KG1 (cell line): ENCODE results near the gene MEIKIN.

ENCODE experiments used
- DNase-seq: peaks from one replicate; lab custom pipeline; 2025; lab: John Stamatoyannopoulos, UW

MEIKIN gene

GRCh38 chr5:131769336-131769735 is 176.1 kb downstream of the MEIKIN start:
- no peak for DNase-seq

- no peak for DNase-seq
Observed at GRCh38 chr5:131767891-131768290, 177.6 kb downstream of the MEIKIN start.

- DNase-seq: no peak
Observed at GRCh38 chr5:131766689-131767088, 178.8 kb downstream of the MEIKIN start.

- no peak for DNase-seq
Observed at GRCh38 chr5:131765261-131765660, 180.2 kb downstream of the MEIKIN start.

- DNase-seq: no peak
Observed at GRCh38 chr5:131763968-131764367, 181.5 kb downstream of the MEIKIN start.

- DNase-seq: no peak
Observed at GRCh38 chr5:131760793-131761192, 184.7 kb downstream of the MEIKIN start.

- no peak for DNase-seq
Observed at GRCh38 chr5:131759704-131760103, 185.8 kb downstream of the MEIKIN start.

- DNase-seq: no peak
Observed at GRCh38 chr5:131758520-131758900, 187.0 kb downstream of the MEIKIN start.

GRCh38 chr5:131757830-131758519 is 187.5 kb downstream of the MEIKIN start:
- DNase-seq: no peak
